Measurements from ENCODE around the gene ISM2. TPM values are rescaled to one million over a fixed set of nuclear protein-coding genes. Genes with fewer than 3 reads are reported as not detected.

The ISM2 gene
- total RNA-seq, 2 donors from 2014 or later = not detected

GRCh38 chr14:77438596-77438995 lies 60.0 kb downstream of the ISM2 start:
- no peak for DNase-seq
- Mint-ChIP-seq H3K36me3 (ENCODE audit: insufficient read depth in 2 of 2) (peaks cover 5 to 13% of the 10 kb centered on the region in 2 donors), H3K9me3 (no peaks in the 10 kb centered on the region), H3K27me3 (ENCODE audit: low read depth) (no peaks in the 10 kb centered on the region), H3K4me3 (no peak overlapping the region), H3K27ac (no peak overlapping the region), H3K4me1 (ENCODE audit: low read depth) (no peaks in the 10 kb centered on the region)
- no peak for ATAC-seq (replicated peaks in 1 of 2)

GRCh38 chr14:77436042-77436441 lies 62.6 kb downstream of the ISM2 start:
- H3K36me3 Mint-ChIP-seq (ENCODE audit: insufficient read depth in 2 of 2) = peaks cover 3 to 10% of the 10 kb centered on the region in 2 donors

GRCh38 chr14:77426396-77426795 lies 72.2 kb downstream of the ISM2 start:
- Mint-ChIP-seq H3K36me3 (ENCODE audit: insufficient read depth in 2 of 2) (peaks cover 15 to 34% of the 10 kb centered on the region in 2 donors), H3K4me1 (ENCODE audit: low read depth) (no peaks in the 10 kb centered on the region), H3K27ac (no peak overlapping the region)

More at GRCh38 chr14:77436042-77436441, 62.6 kb downstream of the ISM2 start:
- Mint-ChIP-seq H3K4me3 (no peak overlapping the region), H3K4me1 (ENCODE audit: low read depth) (no peaks in the 10 kb centered on the region), H3K27me3 (ENCODE audit: low read depth) (no peaks in the 10 kb centered on the region), H3K27ac (no peak overlapping the region), H3K9me3 (no peaks in the 10 kb centered on the region)
- DNase-seq (no peak), ATAC-seq (replicated peaks in 1 of 2) (no peak)

GRCh38 chr14:77424862-77425261 lies 73.8 kb downstream of the ISM2 start:
- H3K4me3 Mint-ChIP-seq = no peak overlapping the region
- H3K36me3 Mint-ChIP-seq (ENCODE audit: insufficient read depth in 2 of 2) = peaks cover 18 to 34% of the 10 kb centered on the region in 2 donors
- H3K4me1 Mint-ChIP-seq (ENCODE audit: low read depth) = no peaks in the 10 kb centered on the region
- no peak for DNase-seq
- H3K27me3 Mint-ChIP-seq (ENCODE audit: low read depth) = no peaks in the 10 kb centered on the region
- no peak for ATAC-seq (replicated peaks in 1 of 2)
- H3K9me3 Mint-ChIP-seq = peaks cover 2 to 5% of the 10 kb centered on the region in 2 donors
- H3K27ac Mint-ChIP-seq = no peak overlapping the region

More at GRCh38 chr14:77426396-77426795, 72.2 kb downstream of the ISM2 start:
- DNase-seq = no peak
- ATAC-seq (replicated peaks in 1 of 2) = no peak
- Mint-ChIP-seq H3K27me3 (ENCODE audit: low read depth) (no peaks in the 10 kb centered on the region), H3K9me3 (peaks cover 0 to 2% of the 10 kb centered on the region in 2 donors), H3K4me3 (no peak overlapping the region)

Other genes starting within 250 kb of the ISM2 start
- gene NGB, start 227.6 kb downstream of the ISM2 start, total RNA-seq = not detected
- gene POMT2, start 177.9 kb downstream of the ISM2 start, total RNA-seq = 10 to 100 TPM; 14.7 to 18.1 TPM
- gene GSTZ1, start 177.8 kb downstream of the ISM2 start, total RNA-seq = 10 to 100 TPM; 27.0 to 33.2 TPM
- gene TMED8, start 121.7 kb downstream of the ISM2 start, total RNA-seq = 10 to 100 TPM; 27.5 to 36.1 TPM
- under 1 TPM; 0.19 to 0.76 TPM for gene SAMD15, start 121.4 kb downstream of the ISM2 start, total RNA-seq
- gene NOXRED1, start 75.3 kb downstream of the ISM2 start, total RNA-seq = 1 to 10 TPM; 1.2 to 1.7 TPM
- 10 to 100 TPM; 18.9 to 25.5 TPM for gene VIPAS39, start 41.2 kb downstream of the ISM2 start, total RNA-seq
- gene AHSA1, start 40.7 kb downstream of the ISM2 start, total RNA-seq = 100 to 1,000 TPM in 1 of 2 donors, 10 to 100 TPM in 1; 79.1 to 101 TPM
- gene SPTLC2, start 117.8 kb upstream of the ISM2 start, total RNA-seq = 10 to 100 TPM; 18.4 to 20.6 TPM
- gene ALKBH1, start 209.2 kb upstream of the ISM2 start, total RNA-seq = 10 to 100 TPM; 18.1 to 18.7 TPM
- 10 to 100 TPM; 60.5 to 63.3 TPM for gene SLIRP, start 209.3 kb upstream of the ISM2 start, total RNA-seq